ENCODE measurements around the gene GPR12. TPM values are rescaled to one million over a fixed set of nuclear protein-coding genes. Genes with fewer than 3 reads are reported as not detected.
A peak's percentile ranks its signal among the peaks of the same experiment; 100 is the strongest.

Gene GPR12
- total RNA-seq, 1 experiment from 2014 or later = not detected

DNA sequence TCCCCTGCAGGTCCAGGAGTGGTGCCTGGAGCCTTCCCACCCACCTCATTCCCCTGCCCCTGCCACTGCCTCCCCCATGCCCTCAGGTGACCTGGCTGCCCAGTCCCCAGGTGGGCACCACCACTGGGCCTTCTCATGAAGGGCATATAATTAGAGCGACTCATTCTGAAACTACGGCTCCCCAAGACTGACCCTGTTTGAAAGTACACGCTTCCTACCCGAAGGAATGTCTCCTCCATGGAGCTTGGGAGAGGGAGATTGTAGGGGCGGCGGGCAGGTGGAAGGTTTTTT, 52.6 kb downstream of the GPR12 start:
- no peak for TF ChIP-seq CTCF (conservative IDR thresholded peaks at IDR 0.05; ENCODE audit: low read depth, low read length)
- no peak for TF ChIP-seq EZH2 (IDR thresholded peaks at IDR 0.05; ENCODE audit: borderline replicate concordance, low read depth, low read length, poor library complexity, severe bottlenecking)
- no peak for DNase-seq (ENCODE audit: low spot score)
- POLR2A ChIA-PET (ENCODE audit: low non-redundant PET) = no interaction called here
- Histone ChIP-seq H3K9me3 (ENCODE audit: low read depth, low read length, poor library complexity, severe bottlenecking) (no peaks in the 10 kb centered on the region), H3K27ac (ENCODE audit: low read depth, low read length, poor library complexity, severe bottlenecking) (no peak overlapping the region), H3K4me1 (ENCODE audit: insufficient read depth, low read length, poor library complexity, severe bottlenecking) (no peaks in the 10 kb centered on the region), H3K36me3 (ENCODE audit: insufficient read depth, low read length, poor library complexity, severe bottlenecking) (no peaks in the 10 kb centered on the region), H3K4me3 (ENCODE audit: low read depth, low read length, poor library complexity, severe bottlenecking) (no peak overlapping the region), H3K27me3 (replicated peaks; ENCODE audit: insufficient read depth, low read depth, low read length, poor library complexity) (no peaks in the 10 kb centered on the region)
- BruUV-seq (replicated peaks) = no TSS peak
- CTCF ChIA-PET = no interaction called here
- intact Hi-C loops (cut with micrococcal nuclease; ENCODE audit: unreplicated experiment) = no loop called here

GRCh38 chr13:26707122-26708006, 53.2 kb downstream of the GPR12 start:
- Histone ChIP-seq H3K4me1 (ENCODE audit: insufficient read depth, low read length, poor library complexity, severe bottlenecking) (no peaks in the 10 kb centered on the region), H3K27me3 (replicated peaks; ENCODE audit: insufficient read depth, low read depth, low read length, poor library complexity) (no peaks in the 10 kb centered on the region), H3K4me3 (ENCODE audit: low read depth, low read length, poor library complexity, severe bottlenecking) (no peak overlapping the region), H3K9me3 (ENCODE audit: low read depth, low read length, poor library complexity, severe bottlenecking) (no peaks in the 10 kb centered on the region), H3K27ac (ENCODE audit: low read depth, low read length, poor library complexity, severe bottlenecking) (no peak overlapping the region), H3K36me3 (ENCODE audit: insufficient read depth, low read length, poor library complexity, severe bottlenecking) (no peaks in the 10 kb centered on the region)
- intact Hi-C loops (cut with micrococcal nuclease; ENCODE audit: unreplicated experiment) = loop anchor here (1.0 to 2.0 kb wide), 2 partner anchors 166 to 223 kb away; no protein-coding TSS in a partner anchor
- CTCF ChIA-PET = no interaction called here
- DNase-seq (ENCODE audit: low spot score) = peak; percentile 58
- BruUV-seq (replicated peaks) = no TSS peak
- POLR2A ChIA-PET (ENCODE audit: low non-redundant PET) = no interaction called here
- TF ChIP-seq EZH2 (IDR thresholded peaks at IDR 0.05; ENCODE audit: borderline replicate concordance, low read depth, low read length, poor library complexity, severe bottlenecking) (no peak), CTCF (conservative IDR thresholded peaks at IDR 0.05; ENCODE audit: low read depth, low read length) (peak; percentile 61)

- Histone ChIP-seq H3K4me3 (ENCODE audit: low read depth, low read length, poor library complexity, severe bottlenecking) (no peak overlapping the region), H3K9me3 (ENCODE audit: low read depth, low read length, poor library complexity, severe bottlenecking) (no peaks in the 10 kb centered on the region), H3K36me3 (ENCODE audit: insufficient read depth, low read length, poor library complexity, severe bottlenecking) (no peaks in the 10 kb centered on the region), H3K4me1 (ENCODE audit: insufficient read depth, low read length, poor library complexity, severe bottlenecking) (no peaks in the 10 kb centered on the region), H3K27me3 (replicated peaks; ENCODE audit: insufficient read depth, low read depth, low read length, poor library complexity) (no peaks in the 10 kb centered on the region), H3K27ac (ENCODE audit: low read depth, low read length, poor library complexity, severe bottlenecking) (no peak overlapping the region)
- POLR2A ChIA-PET (ENCODE audit: low non-redundant PET) = no interaction called here
- intact Hi-C loops (cut with micrococcal nuclease; ENCODE audit: unreplicated experiment) = loop anchor here (2.0 kb wide), 1 partner anchor 224 kb away; no protein-coding TSS in a partner anchor
- no TSS peak for BruUV-seq (replicated peaks)
- DNase-seq (ENCODE audit: low spot score) = no peak
- CTCF ChIA-PET = no interaction called here
- TF ChIP-seq CTCF (conservative IDR thresholded peaks at IDR 0.05; ENCODE audit: low read depth, low read length) (no peak), EZH2 (IDR thresholded peaks at IDR 0.05; ENCODE audit: borderline replicate concordance, low read depth, low read length, poor library complexity, severe bottlenecking) (no peak)
Measured at GRCh38 chr13:26706381-26706780, 54.2 kb downstream of the GPR12 start.

Data from A673 (cell line).